WTC11 (cell line): ENCODE measurements around the gene NUCB2. TPM values are rescaled to one million over a fixed set of nuclear protein-coding genes. Genes with fewer than 3 reads are reported as not detected.

Source experiments
- ATAC-seq: fragments of 200-7000 bp; cut with Tn5 transposase; 2 replicates; pipeline ENCODE4 v1.10.0; 2021; ENCODE audit warnings: mild to moderate bottlenecking, moderate library complexity
- CTCF ChIA-PET: fragments of 300-600 bp; sonication (Branson Sonifier 250); formaldehyde crosslinking; loops from one replicate; lab custom pipeline; 2021; ENCODE audit warnings: antibody characterized with exemption; lab: Charles Lee
- POLR2A ChIA-PET: fragments of 350-600 bp; sonication (Branson Sonifier 250); formaldehyde crosslinking; loops from one replicate; lab custom pipeline; 2021; ENCODE audit warnings: antibody characterized with exemption; lab: Charles Lee
- DNase-seq: peaks from one replicate; pipeline ENCODE4 v3.0.0; 2021; ENCODE audit warnings: low spot score
- H3K27ac Mint-ChIP-seq: 2 replicates; pipeline ENCODE4 v1.8.0; 2021; ENCODE audit warnings: mixed read lengths
- H3K27me3 Mint-ChIP-seq: 2 replicates; pipeline ENCODE4 v1.8.0; 2021; ENCODE audit warnings: low read depth, mild to moderate bottlenecking, moderate library complexity, mixed read lengths
- H3K36me3 Mint-ChIP-seq: 2 replicates; pipeline ENCODE4 v1.8.0; 2021; ENCODE audit warnings: mixed read lengths
- H3K4me1 Mint-ChIP-seq: 2 replicates; pipeline ENCODE4 v1.8.0; 2022; ENCODE audit warnings: mixed read lengths
- H3K4me3 Mint-ChIP-seq: 2 replicates; pipeline ENCODE4 v1.8.0; 2021; ENCODE audit warnings: mild to moderate bottlenecking, moderate library complexity, mixed read lengths
- H3K9me3 Mint-ChIP-seq: 2 replicates; pipeline ENCODE4 v1.8.0; 2021; ENCODE audit warnings: mixed read lengths
- AFF4 ChIP-seq: sonication (generic); formaldehyde crosslinking; IDR thresholded peaks from 2 replicates; pipeline ENCODE4 v1.8.1; 2023; ENCODE audit warnings: mild to moderate bottlenecking, missing genetic modification reagents, borderline replicate concordance
- CDX4 ChIP-seq: fragments of 250-450 bp; sonication (Bioruptor Pico); IDR thresholded peaks from 2 replicates; pipeline ENCODE4 v1.9.0; 2021; ENCODE audit warnings: moderate library complexity, mild to moderate bottlenecking, inconsistent platforms, borderline replicate concordance
- ESRRA ChIP-seq: sonication (generic); formaldehyde crosslinking; IDR thresholded peaks from 2 replicates; pipeline ENCODE4 v1.8.1; 2022; ENCODE audit warnings: mild to moderate bottlenecking, missing genetic modification reagents, borderline replicate concordance
- MLX ChIP-seq: sonication (generic); formaldehyde crosslinking; IDR thresholded peaks from 2 replicates; pipeline ENCODE4 v1.8.1; 2023; ENCODE audit warnings: mild to moderate bottlenecking, missing genetic modification reagents, moderate library complexity
- OVOL2 ChIP-seq: fragments of 250-450 bp; sonication (Bioruptor Pico); IDR thresholded peaks from 2 replicates; pipeline ENCODE4 v1.9.0; 2021; ENCODE audit warnings: mild to moderate bottlenecking, borderline replicate concordance
- PREB ChIP-seq: sonication (generic); formaldehyde crosslinking; IDR thresholded peaks from 2 replicates; pipeline ENCODE4 v1.8.1; 2022; ENCODE audit warnings: mild to moderate bottlenecking, missing genetic modification reagents, moderate library complexity, borderline replicate concordance
- SMAD3 ChIP-seq: sonication (generic); formaldehyde crosslinking; IDR thresholded peaks from 2 replicates; pipeline ENCODE4 v1.8.0; 2022; ENCODE audit warnings: missing genetic modification reagents, mild to moderate bottlenecking, borderline replicate concordance
- TCF7 ChIP-seq: sonication (generic); formaldehyde crosslinking; IDR thresholded peaks from 2 replicates; pipeline ENCODE4 v1.8.0; 2022; ENCODE audit warnings: mild to moderate bottlenecking, low read depth, missing genetic modification reagents, moderate library complexity
- TEAD4 ChIP-seq: sonication (generic); formaldehyde crosslinking; IDR thresholded peaks from 2 replicates; pipeline ENCODE4 v1.8.0; 2022; ENCODE audit warnings: mild to moderate bottlenecking, missing genetic modification reagents
- USF2 ChIP-seq: sonication (generic); formaldehyde crosslinking; IDR thresholded peaks from 2 replicates; pipeline ENCODE4 v1.8.1; 2023; ENCODE audit warnings: mild to moderate bottlenecking, missing genetic modification reagents, moderate library complexity
- ZBTB43 ChIP-seq: sonication (generic); formaldehyde crosslinking; IDR thresholded peaks from 2 replicates; pipeline ENCODE4 v1.8.1; 2023; ENCODE audit warnings: mild to moderate bottlenecking, missing genetic modification reagents
- ZNF138 ChIP-seq: sonication (generic); formaldehyde crosslinking; conservative IDR thresholded peaks from 2 replicates; pipeline ENCODE4 v1.8.1; 2022; ENCODE audit warnings: mild to moderate bottlenecking, moderate library complexity, missing genetic modification reagents
- ZNF232 ChIP-seq: sonication (generic); formaldehyde crosslinking; IDR thresholded peaks from 2 replicates; pipeline ENCODE4 v1.8.0; 2022; ENCODE audit warnings: mild to moderate bottlenecking, missing genetic modification reagents
- total RNA-seq: library from RNA; stranded (reverse); gene quantifications from 3 replicates; pipeline ENCODE4 v1.2.3, GENCODE V29; 2021

The NUCB2 gene
- total RNA-seq, 1 experiment from 2014 or later = 16.1 TPM

- Mint-ChIP-seq H3K4me1 (no peaks in the 10 kb centered on the region), H3K9me3 (peaks cover 44% of the 10 kb centered on the region), H3K27me3 (peaks cover 9% of the 10 kb centered on the region), H3K4me3 (no peak overlapping the region), H3K27ac (no peak overlapping the region), H3K36me3 (peaks cover 28% of the 10 kb centered on the region)
- ChIA-PET CTCF (interaction anchor here (1.1 to 1.3 kb wide), 3 partner anchors 10 to 149 kb away, joined by 5 read pairs; partner anchors contain the start of gene KCNJ11), POLR2A (no interaction called here)
- TF ChIP-seq PREB (CRISPR knock-in tag) = no peak
- TF ChIP-seq ZNF232 (CRISPR knock-in tag) = no peak
- TF ChIP-seq ESRRA (CRISPR knock-in tag) = no peak
- no peak for TF ChIP-seq ZNF138
- TF ChIP-seq OVOL2 (CRISPR knock-in tag) = no peak
- TF ChIP-seq CDX4 (CRISPR knock-in tag) = no peak
- TF ChIP-seq TCF7 (CRISPR knock-in tag) = no peak
- no peak for TF ChIP-seq AFF4
- no peak for TF ChIP-seq TEAD4 (CRISPR knock-in tag)
- TF ChIP-seq ZBTB43 (CRISPR knock-in tag) = no peak
- no peak for TF ChIP-seq MLX
- ATAC-seq (no peak), DNase-seq (no peak)
Observed at GRCh38 chr11:17378655-17379054, 102.1 kb downstream of the NUCB2 start.

- Mint-ChIP-seq H3K36me3 (peaks cover 22% of the 10 kb centered on the region), H3K4me1 (no peaks in the 10 kb centered on the region), H3K27ac (no peak overlapping the region), H3K27me3 (peaks cover 6% of the 10 kb centered on the region), H3K4me3 (no peak overlapping the region), H3K9me3 (peaks cover 35% of the 10 kb centered on the region)
- no peak for TF ChIP-seq USF2 (CRISPR knock-in tag)
- no peak for TF ChIP-seq CDX4 (CRISPR knock-in tag)
- no peak for TF ChIP-seq SMAD3 (CRISPR knock-in tag)
- DNase-seq = no peak
- ATAC-seq = no peak
- ChIA-PET CTCF (interaction anchor here (1.3 to 8.0 kb wide), 3 partner anchors 9 to 148 kb away, joined by 5 to 203 read pairs (median 5); partner anchors contain the start of gene KCNJ11), POLR2A (no interaction called here)
Observed at GRCh38 chr11:17379383-17380180, 103.0 kb downstream of the NUCB2 start.
